GM10266 (cell line): ENCODE results near the gene SNRPE.

Experiments
- DNase-seq: peaks from one replicate; pipeline ENCODE4 v3.0.0; 2012; ENCODE audit errors: extremely low spot score
- CTCF ChIP-seq: IDR thresholded peaks from 2 replicates; pipeline ENCODE4 v1.5.1; 2012; ENCODE audit warnings: mild to moderate bottlenecking, low read depth; ENCODE audit not compliant: control insufficient read depth, insufficient read depth; ENCODE audit errors: missing control alignments

Gene SNRPE

DNA sequence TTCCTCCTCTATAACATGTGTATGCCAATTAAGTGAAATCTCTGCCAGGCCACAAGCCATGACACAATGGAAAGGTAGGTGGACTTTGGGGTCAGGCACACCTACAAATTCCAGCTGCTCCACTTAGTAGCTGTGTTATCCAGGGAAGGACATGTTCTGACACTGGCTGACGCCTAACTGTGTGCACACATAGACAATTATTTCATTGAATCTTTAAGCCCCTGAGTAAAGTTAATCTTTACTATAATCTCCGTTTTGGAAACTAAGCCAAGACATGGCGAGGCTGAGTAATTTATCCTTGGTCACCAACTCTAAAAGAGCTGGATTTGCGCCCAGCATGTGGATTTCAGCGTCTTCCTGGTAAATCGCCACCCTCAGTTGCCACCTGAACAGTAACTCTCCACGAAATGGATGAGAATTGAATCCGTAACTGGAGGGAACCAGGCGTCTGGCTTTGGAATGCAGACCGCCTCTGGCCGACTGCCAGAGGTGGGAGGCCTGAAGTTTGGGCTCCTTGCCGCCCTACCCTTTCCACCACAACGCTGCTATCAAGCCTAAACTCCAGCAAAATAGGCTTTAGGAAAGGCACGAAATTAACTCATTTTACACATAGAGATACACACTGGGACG is 888 bp upstream of the SNRPE start:
- no peak for DNase-seq
- TF ChIP-seq CTCF = no peak

DNA sequence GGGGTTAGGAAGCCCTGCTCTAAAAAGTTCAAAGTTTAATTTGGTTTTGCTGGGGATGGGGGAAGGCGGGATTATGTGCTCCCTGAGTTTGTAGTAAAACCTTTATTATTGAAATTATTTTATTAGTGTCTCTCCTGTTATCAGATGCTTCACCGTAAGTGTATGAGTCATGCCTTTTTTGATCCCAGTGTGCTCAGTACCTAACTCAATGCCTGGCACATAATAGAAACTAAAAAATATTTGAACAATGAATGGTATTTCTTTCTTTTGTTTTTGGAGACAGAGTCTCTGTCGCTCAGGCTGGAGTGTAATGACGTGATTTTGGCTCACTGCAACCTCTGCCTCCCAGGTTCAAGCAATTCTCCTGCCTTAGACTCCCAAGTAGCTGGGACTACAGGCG is 6.4 kb downstream of the SNRPE start:
- DNase-seq = no peak
- TF ChIP-seq CTCF = no peak

- DNase-seq = no peak
Observed at GRCh38 chr1:203870245-203870644, 8.8 kb downstream of the SNRPE start.

DNA sequence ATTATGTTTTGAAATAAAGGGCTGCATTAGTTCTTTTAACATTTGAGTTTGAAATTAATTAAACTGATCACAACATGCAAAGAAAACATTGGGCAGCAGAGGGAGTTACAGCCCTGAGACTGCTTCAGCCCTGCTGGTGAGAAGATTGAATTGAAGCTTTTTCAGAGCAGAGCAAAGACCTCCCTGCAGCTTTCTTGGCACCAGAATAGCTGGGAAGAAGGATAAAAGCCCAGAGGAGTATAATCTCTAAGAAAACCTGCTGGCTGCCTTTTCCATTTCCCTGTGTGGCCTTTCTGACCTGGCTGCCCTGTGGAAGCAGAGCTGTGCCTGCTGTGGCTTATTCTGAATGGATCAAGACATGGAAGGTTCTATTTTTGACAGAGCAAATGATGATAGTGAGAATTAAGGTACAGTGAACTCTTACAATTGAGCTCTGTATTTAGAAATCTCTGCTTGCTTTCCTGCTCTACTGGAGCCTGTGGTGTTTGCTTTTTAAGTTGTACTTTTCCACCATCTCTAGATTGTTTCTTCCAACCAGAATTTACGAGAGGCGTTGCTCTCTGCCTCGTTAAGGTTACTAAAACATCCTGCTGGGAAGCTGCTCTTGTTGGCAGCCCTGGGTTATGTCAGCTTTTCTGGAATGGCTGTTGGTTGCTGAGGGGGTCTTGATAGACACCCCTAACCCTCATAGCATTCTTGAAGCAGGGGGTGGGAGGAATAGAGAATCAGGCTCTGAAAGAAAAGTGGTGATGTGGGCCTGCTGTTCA is 9.9 kb downstream of the SNRPE start:
- peak; percentile 46 for TF ChIP-seq CTCF
- DNase-seq = peak; percentile 24

More at GRCh38 chr1:203870245-203870644, 8.8 kb downstream of the SNRPE start:
- TF ChIP-seq CTCF = no peak

GRCh38 chr1:203873094-203873493 is 11.7 kb downstream of the SNRPE start:
- TF ChIP-seq CTCF = no peak
- DNase-seq = no peak

- no peak for TF ChIP-seq CTCF
- no peak for DNase-seq
Observed at GRCh38 chr1:203878422-203878821, 17.0 kb downstream of the SNRPE start.

GRCh38 chr1:203880606-203881005 is 19.2 kb downstream of the SNRPE start:
- TF ChIP-seq CTCF = no peak
- DNase-seq = no peak
